Measurements from ENCODE around the gene TBC1D19. TPM values are rescaled to one million over a fixed set of nuclear protein-coding genes. Genes with fewer than 3 reads are reported as not detected.
"Not testable (repeated sequence)": the region's sequence is repeated elsewhere in the genome, so short reads cannot be mapped to it uniquely, and the experiment has no call there.

Gene TBC1D19
- total and polyA plus RNA-seq, 9 of the 15 experiments (the other 6 are each of a cell fraction or from before 2014, with no cell fraction given) = 0.73 to 5.6 (median 3.7) TPM

DNA sequence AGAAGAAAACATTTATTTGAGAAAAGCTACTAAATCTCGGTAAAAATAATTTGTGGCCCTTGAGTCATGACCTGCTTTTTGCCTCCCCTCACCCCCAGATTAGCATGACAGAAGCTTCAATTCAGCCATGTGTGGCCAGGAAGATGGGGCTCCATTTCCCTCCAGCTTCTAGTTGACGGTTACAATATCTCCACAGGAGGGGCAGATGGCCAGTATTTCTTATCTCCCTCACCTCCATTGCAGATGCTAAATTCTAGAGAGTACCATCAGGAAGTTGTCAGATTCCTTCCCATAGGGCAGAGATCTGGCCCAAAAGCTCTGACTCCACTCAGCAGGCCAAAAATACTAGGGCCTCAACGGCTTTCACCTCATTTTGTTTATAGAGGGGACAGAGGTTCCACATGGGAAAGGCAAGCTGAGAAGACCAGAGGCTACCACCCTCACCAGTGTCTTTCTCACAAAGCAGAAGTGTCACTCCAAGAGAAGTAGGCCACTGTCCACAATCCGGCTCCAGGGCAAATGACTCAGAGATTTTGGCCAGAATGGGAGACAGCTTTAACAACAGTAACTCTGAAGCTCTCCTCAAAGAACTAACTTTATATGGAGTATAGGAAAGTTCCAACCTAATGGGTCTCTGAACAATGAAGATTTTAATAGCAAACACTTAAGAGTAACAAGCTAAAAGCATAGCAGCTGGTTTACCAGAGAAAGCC, 108.3 kb downstream of the TBC1D19 start (continued):
- TF ChIP-seq, protein P1, sequence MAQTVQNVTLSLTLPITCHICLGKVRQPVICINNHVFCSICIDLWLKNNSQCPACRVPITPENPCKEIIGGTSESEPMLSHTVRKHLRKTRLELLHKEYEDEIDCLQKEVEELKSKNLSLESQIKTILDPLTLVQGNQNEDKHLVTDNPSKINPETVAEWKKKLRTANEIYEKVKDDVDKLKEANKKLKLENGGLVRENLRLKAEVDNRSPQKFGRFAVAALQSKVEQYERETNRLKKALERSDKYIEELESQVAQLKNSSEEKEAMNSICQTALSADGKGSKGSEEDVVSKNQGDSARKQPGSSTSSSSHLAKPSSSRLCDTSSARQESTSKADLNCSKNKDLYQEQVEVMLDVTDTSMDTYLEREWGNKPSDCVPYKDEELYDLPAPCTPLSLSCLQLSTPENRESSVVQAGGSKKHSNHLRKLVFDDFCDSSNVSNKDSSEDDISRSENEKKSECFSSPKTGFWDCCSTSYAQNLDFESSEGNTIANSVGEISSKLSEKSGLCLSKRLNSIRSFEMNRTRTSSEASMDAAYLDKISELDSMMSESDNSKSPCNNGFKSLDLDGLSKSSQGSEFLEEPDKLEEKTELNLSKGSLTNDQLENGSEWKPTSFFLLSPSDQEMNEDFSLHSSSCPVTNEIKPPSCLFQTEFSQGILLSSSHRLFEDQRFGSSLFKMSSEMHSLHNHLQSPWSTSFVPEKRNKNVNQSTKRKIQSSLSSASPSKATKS (CRISPR knock-in tag; IDR thresholded peaks at IDR 0.05) = no peak
- TF ChIP-seq CBX8 (IDR thresholded peaks at IDR 0.05; ENCODE audit: borderline replicate concordance, extremely low read depth, low read depth, low read length, poor library complexity, severe bottlenecking) = no peak
- TF ChIP-seq, protein P2, sequence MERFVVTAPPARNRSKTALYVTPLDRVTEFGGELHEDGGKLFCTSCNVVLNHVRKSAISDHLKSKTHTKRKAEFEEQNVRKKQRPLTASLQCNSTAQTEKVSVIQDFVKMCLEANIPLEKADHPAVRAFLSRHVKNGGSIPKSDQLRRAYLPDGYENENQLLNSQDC (CRISPR knock-in tag; IDR thresholded peaks at IDR 0.05) = no peak
- no peak for TF ChIP-seq ZNF766 (CRISPR knock-in tag; conservative IDR thresholded peaks at IDR 0.05)
- TF ChIP-seq, protein P3, sequence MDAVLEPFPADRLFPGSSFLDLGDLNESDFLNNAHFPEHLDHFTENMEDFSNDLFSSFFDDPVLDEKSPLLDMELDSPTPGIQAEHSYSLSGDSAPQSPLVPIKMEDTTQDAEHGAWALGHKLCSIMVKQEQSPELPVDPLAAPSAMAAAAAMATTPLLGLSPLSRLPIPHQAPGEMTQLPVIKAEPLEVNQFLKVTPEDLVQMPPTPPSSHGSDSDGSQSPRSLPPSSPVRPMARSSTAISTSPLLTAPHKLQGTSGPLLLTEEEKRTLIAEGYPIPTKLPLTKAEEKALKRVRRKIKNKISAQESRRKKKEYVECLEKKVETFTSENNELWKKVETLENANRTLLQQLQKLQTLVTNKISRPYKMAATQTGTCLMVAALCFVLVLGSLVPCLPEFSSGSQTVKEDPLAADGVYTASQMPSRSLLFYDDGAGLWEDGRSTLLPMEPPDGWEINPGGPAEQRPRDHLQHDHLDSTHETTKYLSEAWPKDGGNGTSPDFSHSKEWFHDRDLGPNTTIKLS (IDR thresholded peaks at IDR 0.05; ENCODE audit: borderline replicate concordance, low read depth) = no peak
- no peak for TF ChIP-seq NCOA2 (IDR thresholded peaks at IDR 0.05; ENCODE audit: partially characterized antibody in 2 of 2)
- TF ChIP-seq, protein P4, sequence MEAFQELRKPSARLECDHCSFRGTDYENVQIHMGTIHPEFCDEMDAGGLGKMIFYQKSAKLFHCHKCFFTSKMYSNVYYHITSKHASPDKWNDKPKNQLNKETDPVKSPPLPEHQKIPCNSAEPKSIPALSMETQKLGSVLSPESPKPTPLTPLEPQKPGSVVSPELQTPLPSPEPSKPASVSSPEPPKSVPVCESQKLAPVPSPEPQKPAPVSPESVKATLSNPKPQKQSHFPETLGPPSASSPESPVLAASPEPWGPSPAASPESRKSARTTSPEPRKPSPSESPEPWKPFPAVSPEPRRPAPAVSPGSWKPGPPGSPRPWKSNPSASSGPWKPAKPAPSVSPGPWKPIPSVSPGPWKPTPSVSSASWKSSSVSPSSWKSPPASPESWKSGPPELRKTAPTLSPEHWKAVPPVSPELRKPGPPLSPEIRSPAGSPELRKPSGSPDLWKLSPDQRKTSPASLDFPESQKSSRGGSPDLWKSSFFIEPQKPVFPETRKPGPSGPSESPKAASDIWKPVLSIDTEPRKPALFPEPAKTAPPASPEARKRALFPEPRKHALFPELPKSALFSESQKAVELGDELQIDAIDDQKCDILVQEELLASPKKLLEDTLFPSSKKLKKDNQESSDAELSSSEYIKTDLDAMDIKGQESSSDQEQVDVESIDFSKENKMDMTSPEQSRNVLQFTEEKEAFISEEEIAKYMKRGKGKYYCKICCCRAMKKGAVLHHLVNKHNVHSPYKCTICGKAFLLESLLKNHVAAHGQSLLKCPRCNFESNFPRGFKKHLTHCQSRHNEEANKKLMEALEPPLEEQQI (IDR thresholded peaks at IDR 0.05) = 0 out of 2 replicates have a peak, but pooled peaks have one; percentile 42
- no peak for TF ChIP-seq ZBED1 (IDR thresholded peaks at IDR 0.05)
- no peak for TF ChIP-seq FOXA3 (CRISPR knock-in tag; conservative IDR thresholded peaks at IDR 0.05 in 1 of 2, IDR thresholded peaks at IDR 0.05 in 1 of 2)
- TF ChIP-seq ZNF431 (CRISPR knock-in tag; IDR thresholded peaks at IDR 0.05) = no peak

DNA sequence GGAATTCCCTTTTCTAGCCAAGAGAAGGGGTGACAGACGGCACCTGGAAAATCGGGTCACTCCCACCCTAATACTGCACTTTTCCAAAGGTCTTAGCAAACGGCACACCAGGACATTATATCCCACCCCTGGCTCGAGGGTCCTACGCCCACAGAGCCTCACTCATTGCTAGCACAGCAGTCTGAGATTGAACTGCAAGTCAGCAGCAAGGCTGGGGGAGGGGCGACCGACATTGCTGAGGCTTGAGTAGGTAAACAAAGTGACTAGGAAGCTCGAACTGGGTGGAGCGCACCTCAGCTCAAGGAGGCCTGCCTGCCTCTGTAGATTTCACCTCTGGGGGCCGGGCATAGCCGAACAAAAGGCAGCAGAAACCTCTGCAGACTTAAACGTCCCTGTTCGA, 110.2 kb downstream of the TBC1D19 start:
- POLR2A ChIA-PET = not testable (repeated sequence)

More for the DNA sequence above, 110.2 kb downstream of the TBC1D19 start:
- H3K4me1 ChIP-seq (replicated peaks in 1 of 2; ENCODE audit: control insufficient read depth in 2 of 2, insufficient read depth in 2 of 2, low read length in 2 of 2) = peaks cover 0 to 11% of the 10 kb centered on the region in 2 experiments; a peak in 3 of 5 replicates
- H3K9ac ChIP-seq (ENCODE audit: insufficient read depth in 1 of 2, low read depth in 2 of 2, low read length in 2 of 2); intact Hi-C loops (cut with micrococcal nuclease); CTCF ChIA-PET (ENCODE audit: low intra/inter-chr PET ratio); BruUV-seq (replicated peaks); in situ Hi-C loops (cut with MboI); H3K36me3 ChIP-seq (ENCODE audit: control insufficient read depth, insufficient read depth, low read length); H3K27ac ChIP-seq (ENCODE audit: extremely low read depth, low read depth, low read length); H4K20me1 ChIP-seq (replicated peaks; ENCODE audit: control insufficient read depth, insufficient read depth, low read length); H3K27me3 ChIP-seq (ENCODE audit: control insufficient read depth in 2 of 2, insufficient read depth in 2 of 2, low read length in 2 of 2); ATAC-seq; H3K4me2 ChIP-seq (ENCODE audit: insufficient read depth, low read length); H2AFZ ChIP-seq (ENCODE audit: low read depth, low read length); H3K9me1 ChIP-seq (ENCODE audit: control insufficient read depth, insufficient read depth, low read length); H3K9me3 ChIP-seq (replicated peaks; ENCODE audit: control insufficient read depth, insufficient read depth, low read depth, low read length); H3K4me3 ChIP-seq; FAIRE-seq; H3K79me2 ChIP-seq (ENCODE audit: control insufficient read depth, insufficient read depth, low read length): not testable (repeated sequence)
- peak in 1 of 4 experiments; percentile 17 for DNase-seq (ENCODE audit: extremely low read depth in 1 of 4, low spot score in 3 of 4)
- 39% methylated on average over 13 of the region's 13 CpGs for WGBS (ENCODE audit: insufficient coverage, low coverage, missing lambda C conversion rate)
